Activated CD8-positive, alpha-beta T cell treated with anti-CD3 and anti-CD28 coated beads, Interleukin-2, amount 10 ng/mL, durations not matched to agents 7 days and 5 days (primary cell): Measurements from ENCODE around the gene TCEA2. TPM values are rescaled to one million over a fixed set of nuclear protein-coding genes. Genes with fewer than 3 reads are reported as not detected.

Experiments
- ATAC-seq: fragments of 150-1000 bp; cut with Tn5 transposase; one replicate; pipeline ENCODE4 v1.10.0; 2021; ENCODE audit warnings: moderate library complexity
- CTCF ChIA-PET: fragments of 350-600 bp; sonication (Branson Sonifier 250); formaldehyde crosslinking; loops from one replicate; lab custom pipeline; 2021; ENCODE audit warnings: antibody characterized with exemption; lab: Charles Lee
- POLR2A ChIA-PET: fragments of 350-600 bp; sonication (Branson Sonifier 250); formaldehyde crosslinking; loops from one replicate; lab custom pipeline; 2021; ENCODE audit warnings: antibody characterized with exemption; lab: Charles Lee
- DNase-seq: peaks from one replicate; pipeline ENCODE4 v3.0.0-alpha.2; 2020
- H3K27ac Mint-ChIP-seq: one replicate; pipeline ENCODE4 v1.8.0; 2021; ENCODE audit warnings: mild to moderate bottlenecking, mixed read lengths
- H3K27me3 Mint-ChIP-seq: one replicate; pipeline ENCODE4 v1.8.0; 2021; ENCODE audit warnings: low read depth, mixed read lengths
- H3K36me3 Mint-ChIP-seq: one replicate; pipeline ENCODE4 v1.8.0; 2021; ENCODE audit warnings: low read depth, mixed read lengths
- H3K4me1 Mint-ChIP-seq: one replicate; pipeline ENCODE4 v1.8.0; 2021; ENCODE audit warnings: low read depth, mixed read lengths
- H3K4me3 Mint-ChIP-seq: one replicate; pipeline ENCODE4 v1.8.0; 2021; ENCODE audit warnings: mild to moderate bottlenecking, mixed read lengths
- H3K9me3 Mint-ChIP-seq: one replicate; pipeline ENCODE4 v1.8.0; 2022; ENCODE audit warnings: mixed read lengths; ENCODE audit not compliant: insufficient read depth
- total RNA-seq, 2 experiments: library from RNA; stranded (reverse); gene quantifications; one replicate each; pipeline ENCODE4 v1.2.3, GENCODE V29; 2021

The TCEA2 gene
- total RNA-seq, 2 experiments from 2014 or later = 49.6 to 55.3 TPM

DNA sequence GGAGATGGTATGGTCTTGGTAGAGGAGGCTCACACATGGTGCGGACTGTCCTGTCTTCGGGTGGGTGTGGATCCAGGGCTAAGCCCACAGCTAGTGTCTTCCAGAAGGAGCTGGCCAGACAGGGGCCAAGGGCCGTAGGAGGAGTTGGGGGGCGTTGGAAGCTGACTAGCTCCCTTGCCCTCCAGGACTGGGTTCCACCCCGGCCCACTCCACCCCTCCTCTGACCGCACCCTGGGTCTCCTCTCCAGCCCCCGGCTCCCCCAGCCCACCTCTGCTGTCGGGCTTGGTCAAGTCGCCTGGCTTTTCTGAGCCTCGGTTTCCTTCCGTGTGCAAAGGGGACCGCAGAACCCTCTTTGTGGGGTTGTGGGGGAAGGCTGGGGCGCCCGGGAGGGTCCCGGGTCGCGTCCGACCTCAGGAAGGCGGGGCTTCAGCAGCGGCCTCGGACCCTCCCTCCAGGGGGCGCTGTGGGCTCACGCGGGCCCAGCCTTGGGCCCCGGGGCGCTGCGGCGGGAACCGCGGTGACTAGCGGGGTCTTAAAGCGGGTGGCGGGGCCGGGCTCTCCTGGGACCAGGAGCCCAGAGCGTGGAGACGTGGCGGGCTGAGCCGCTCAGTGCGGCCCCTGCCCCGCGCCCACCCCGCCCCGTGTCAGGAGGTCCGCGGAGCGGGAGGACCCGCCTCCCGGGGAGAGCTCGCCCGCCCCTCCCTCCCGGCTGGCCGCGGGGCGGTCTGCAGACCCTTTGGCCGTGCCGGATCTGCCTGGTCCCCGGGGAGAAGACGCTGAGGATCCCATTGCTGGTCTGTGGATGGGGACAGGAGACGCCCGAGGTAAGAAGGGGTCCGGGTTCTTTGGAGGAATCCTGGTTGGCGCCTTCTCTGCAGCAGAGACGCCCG lies 39.0 kb downstream of the TCEA2 start:
- ChIA-PET CTCF (interaction anchor here (0.6 to 2.1 kb wide), 8 partner anchors 9 to 25 kb away, joined by 3 to 5 read pairs (median 4); partner anchors contain the start of genes LKAAEAR1 and RGS19), POLR2A (interaction anchor here (0.6 kb wide), 1 partner anchor 19 kb away, joined by 3 read pairs; no protein-coding TSS in a partner anchor)
- Mint-ChIP-seq H3K27ac (no peak overlapping the region), H3K36me3 (no peaks in the 10 kb centered on the region), H3K9me3 (no peaks in the 10 kb centered on the region), H3K4me1 (peaks cover 20% of the 10 kb centered on the region), H3K4me3 (no peak overlapping the region), H3K27me3 (peaks cover 21% of the 10 kb centered on the region)
- DNase-seq (peak; percentile 70), ATAC-seq (peak; percentile 84)

DNA sequence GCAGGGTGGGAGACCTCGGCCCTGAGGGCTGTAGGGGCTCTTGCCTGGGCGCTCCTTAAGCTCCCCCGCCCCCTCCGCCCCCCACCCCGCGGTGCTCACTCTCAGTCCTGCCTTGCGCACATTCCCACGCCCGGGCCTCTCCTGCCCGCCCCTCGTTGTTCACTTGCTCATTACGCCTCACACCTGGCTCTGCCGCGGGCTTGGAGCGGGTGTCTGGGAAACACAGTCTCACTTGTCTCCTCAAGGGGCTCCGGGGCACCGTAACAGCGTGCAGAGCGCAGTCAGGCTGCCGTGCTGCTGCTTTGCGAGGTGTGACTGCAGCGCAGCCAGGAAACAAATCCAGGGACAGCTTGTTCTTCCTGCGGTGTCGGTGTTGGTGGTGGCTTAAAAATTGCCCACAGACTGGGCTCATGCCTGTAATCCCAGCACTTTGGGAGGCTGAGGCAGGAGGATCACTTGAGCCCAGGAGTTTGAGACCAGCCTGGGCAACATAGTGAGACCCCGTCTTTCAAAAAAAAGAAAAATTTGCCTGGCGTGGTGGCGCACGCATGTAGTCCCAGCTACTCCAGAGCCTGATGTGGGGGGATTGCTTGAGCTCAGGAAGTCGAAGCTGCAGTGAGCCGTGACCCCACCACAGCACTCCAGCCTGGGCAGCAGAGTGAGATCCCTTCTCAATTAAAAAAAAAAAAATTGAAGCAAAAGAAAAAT lies 39.8 kb downstream of the TCEA2 start:
- POLR2A ChIA-PET = no interaction called here
- Mint-ChIP-seq H3K36me3 (no peaks in the 10 kb centered on the region), H3K9me3 (no peaks in the 10 kb centered on the region), H3K4me1 (peaks cover 20% of the 10 kb centered on the region), H3K4me3 (no peak overlapping the region), H3K27ac (no peak overlapping the region), H3K27me3 (peaks cover 22% of the 10 kb centered on the region)
- CTCF ChIA-PET = interaction anchor here (0.6 to 2.1 kb wide), 6 partner anchors 17 to 201 kb away, joined by 3 to 5 read pairs (median 4); partner anchors contain the start of genes LKAAEAR1 and RGS19
- DNase-seq (no peak), ATAC-seq (no peak)

DNA sequence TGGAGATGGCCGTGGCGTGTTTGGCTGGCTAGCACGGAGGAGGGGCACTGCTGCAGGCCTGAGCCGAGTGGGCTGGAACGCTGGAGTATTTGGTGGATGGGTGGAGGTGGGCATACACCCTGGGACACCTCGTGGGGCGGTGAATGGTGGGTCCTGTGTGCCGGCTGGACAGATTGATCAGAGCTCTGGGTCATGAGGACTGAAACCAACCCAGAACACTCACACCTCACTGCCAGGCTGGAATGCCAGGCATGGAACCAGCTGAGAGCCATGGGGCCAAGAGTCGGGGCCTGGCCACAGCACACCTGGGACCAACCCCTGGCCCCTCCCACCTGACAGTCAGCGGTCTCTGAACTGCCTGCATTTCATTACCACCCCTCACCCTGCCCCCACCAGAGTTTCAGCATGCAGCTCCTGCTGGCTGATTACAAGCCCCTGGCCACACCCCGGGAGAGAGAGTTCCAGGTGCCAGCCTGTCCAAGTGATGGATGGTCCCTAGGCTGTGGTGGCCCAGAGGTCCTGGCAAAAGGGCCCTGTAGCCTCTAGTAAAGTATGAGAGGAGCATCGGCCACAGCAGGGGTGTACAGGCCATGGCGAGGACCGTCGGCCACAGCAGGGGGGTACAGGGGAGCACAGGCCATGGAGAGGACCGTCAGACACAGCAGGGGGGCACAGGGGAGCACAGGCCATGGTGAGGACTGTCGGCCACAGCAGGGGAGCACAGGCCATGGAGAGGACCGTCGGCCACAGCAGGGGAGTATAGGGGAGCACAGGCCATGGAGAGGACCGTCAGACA lies 41.1 kb downstream of the TCEA2 start:
- H3K4me3 Mint-ChIP-seq = no peak overlapping the region

DNA sequence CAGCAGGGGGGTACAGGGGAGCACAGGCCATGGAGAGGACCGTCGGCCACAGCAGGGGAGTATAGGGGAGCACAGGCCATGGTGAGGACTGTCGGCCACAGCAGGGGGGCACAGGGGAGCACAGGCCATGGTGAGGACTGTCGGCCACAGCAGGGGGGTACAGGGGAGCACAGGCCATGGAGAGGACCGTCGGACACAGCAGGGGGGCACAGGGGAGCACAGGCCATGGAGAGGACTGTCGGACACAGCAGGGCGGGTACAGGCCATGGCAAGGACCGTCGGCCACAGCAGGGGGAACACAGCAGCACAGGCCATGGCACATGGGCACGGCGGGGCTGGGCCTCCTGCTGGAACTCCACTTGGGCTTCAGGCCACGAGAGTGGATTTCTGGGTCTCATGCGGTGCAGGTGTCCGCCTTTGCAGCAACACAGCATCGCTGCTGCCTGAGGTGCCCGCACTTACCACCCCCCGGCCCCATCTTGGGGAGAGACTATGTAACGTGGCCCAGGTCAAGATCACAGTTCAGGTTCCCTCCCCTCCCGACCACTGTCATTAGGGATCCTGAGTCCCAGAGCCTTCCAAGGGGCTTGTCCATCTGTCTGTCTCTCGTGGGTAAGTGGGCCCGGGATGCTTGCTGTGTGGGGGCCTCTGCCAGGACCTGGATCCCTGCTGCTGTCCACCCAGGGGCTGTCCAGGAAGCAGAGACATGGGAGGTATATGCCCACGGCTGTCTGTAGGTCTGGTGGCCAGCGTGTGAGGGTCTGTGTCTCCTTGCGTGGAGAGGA lies 41.9 kb downstream of the TCEA2 start:
- Mint-ChIP-seq H3K27ac (no peak overlapping the region), H3K36me3 (no peaks in the 10 kb centered on the region), H3K4me1 (peaks cover 20% of the 10 kb centered on the region), H3K9me3 (no peaks in the 10 kb centered on the region), H3K27me3 (peaks cover 23% of the 10 kb centered on the region), H3K4me3 (no peak overlapping the region)
- ATAC-seq = no peak
- POLR2A ChIA-PET = no interaction called here
- CTCF ChIA-PET = no interaction called here
- no peak for DNase-seq

More for the DNA sequence above, 41.1 kb downstream of the TCEA2 start:
- DNase-seq (peak; percentile 18), ATAC-seq (no peak)
- Mint-ChIP-seq H3K27ac (no peak overlapping the region), H3K4me1 (peaks cover 20% of the 10 kb centered on the region), H3K36me3 (no peaks in the 10 kb centered on the region), H3K27me3 (peaks cover 23% of the 10 kb centered on the region), H3K9me3 (no peaks in the 10 kb centered on the region)
- ChIA-PET CTCF (interaction anchor here (1.0 kb wide), 1 partner anchor 16 kb away, joined by 4 read pairs; no protein-coding TSS in a partner anchor), POLR2A (no interaction called here)

DNA sequence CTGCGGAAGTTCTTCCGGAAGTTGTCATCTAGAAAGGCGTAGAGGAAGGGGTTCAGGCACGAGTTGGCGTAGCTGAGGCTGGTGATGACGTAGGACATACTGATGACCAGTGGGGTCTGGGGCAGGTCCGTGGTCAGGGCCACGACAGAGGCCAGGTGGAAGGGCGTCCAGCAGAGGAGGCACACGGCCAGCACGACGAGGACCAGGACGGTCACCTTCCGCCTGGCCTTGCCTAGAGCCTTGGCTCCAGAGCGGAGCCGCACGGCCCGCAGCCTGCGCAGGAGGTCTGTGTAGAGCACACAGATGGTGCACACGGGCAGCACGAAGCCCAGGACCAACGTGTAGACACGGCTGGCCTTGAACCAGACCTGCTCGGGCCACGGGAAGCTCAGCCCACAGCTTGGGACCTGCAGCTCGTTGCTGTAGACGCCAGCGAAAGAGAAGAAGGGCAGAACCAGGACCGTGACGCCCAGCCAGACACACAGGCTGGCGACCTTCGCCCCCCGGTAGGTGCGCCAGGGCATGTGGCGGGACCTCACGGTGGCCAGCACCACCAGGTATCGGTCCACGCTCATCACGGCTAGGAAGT lies 42.9 kb downstream of the TCEA2 start:
- ChIA-PET CTCF (interaction anchor here (1.3 kb wide), 2 partner anchors 22 to 24 kb away, joined by 3 read pairs; no protein-coding TSS in a partner anchor), POLR2A (interaction anchor here (0.8 kb wide), 1 partner anchor 15 kb away, joined by 3 read pairs; no protein-coding TSS in a partner anchor)
- H3K4me1 Mint-ChIP-seq = peaks cover 10% of the 10 kb centered on the region
- DNase-seq (no peak), ATAC-seq (no peak)
- peaks cover 21% of the 10 kb centered on the region for H3K27me3 Mint-ChIP-seq
- H3K9me3 Mint-ChIP-seq = no peaks in the 10 kb centered on the region
- no peak overlapping the region for H3K4me3 Mint-ChIP-seq
- H3K36me3 Mint-ChIP-seq = no peaks in the 10 kb centered on the region
- no peak overlapping the region for H3K27ac Mint-ChIP-seq

DNA sequence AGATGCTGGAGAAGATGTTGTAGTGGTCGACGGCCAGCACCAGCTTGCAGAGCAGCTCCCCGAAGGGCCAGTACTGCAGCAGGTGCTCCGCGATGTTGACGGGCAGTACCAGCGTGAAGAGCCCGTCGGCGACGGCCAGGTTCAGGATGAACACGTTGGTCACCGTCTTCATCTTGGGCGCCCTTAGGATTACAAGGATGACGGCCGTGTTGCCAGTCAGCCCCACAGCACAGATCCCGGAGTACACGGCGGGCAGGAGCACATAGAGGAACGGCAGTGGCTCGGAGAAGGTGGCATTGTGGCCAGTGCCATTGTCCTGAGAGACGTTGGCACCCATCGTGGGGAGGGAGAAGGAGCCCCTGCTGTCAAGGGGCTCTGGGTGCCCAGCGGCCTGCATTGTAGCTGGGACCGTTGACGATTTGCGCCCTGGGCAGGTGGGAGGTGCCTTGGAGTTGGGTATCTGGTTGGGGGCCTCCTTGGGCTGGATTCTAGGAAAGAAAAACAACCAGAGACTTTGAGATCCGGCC lies 43.5 kb downstream of the TCEA2 start:
- peaks cover 4% of the 10 kb centered on the region for H3K4me1 Mint-ChIP-seq
- ChIA-PET POLR2A (interaction anchor here (0.8 kb wide), 1 partner anchor 15 kb away, joined by 3 read pairs; no protein-coding TSS in a partner anchor), CTCF (interaction anchor here (1.3 kb wide), 2 partner anchors 23 to 24 kb away, joined by 3 read pairs; no protein-coding TSS in a partner anchor)
- DNase-seq (no peak), ATAC-seq (no peak)
- H3K9me3 Mint-ChIP-seq = no peaks in the 10 kb centered on the region
- no peak overlapping the region for H3K27ac Mint-ChIP-seq
- no peaks in the 10 kb centered on the region for H3K36me3 Mint-ChIP-seq
- no peak overlapping the region for H3K4me3 Mint-ChIP-seq
- peaks cover 16% of the 10 kb centered on the region for H3K27me3 Mint-ChIP-seq

DNA sequence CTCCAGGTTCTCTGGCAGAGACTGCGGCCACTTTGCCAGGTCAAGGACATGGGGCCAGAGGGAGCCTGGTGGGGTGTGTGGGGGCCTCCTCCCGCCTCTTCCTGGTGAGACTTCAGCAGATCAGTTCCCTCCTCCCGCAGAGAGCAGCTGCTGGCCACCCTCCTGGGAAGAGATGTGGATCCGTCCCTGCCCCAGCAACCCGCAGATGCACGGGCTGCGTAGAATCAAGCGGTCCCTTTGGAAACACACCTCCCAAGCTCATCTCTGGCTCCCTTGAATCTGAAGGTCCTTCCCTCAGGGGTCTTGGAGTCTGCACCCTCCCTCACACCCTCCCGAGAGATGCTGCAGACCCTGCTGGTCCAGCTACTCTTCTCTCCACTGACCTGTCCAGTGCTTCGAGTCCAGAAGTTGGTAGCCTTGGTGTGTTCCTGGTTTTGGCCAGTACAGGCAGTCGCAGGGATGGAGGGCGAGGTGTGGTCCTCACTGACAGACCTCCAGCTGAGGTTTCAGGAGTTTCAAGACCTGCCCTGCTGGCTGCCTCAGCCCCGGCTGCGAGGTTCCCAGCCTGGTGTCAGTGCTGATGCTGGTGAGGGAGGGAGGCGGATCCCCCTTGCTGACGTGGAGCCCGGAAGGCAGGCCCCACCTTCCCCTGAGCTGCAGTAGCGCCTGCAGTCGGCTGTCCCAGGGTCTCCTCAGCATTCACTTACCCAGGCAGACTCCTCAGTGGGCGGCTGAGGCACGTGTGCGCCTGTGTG lies 44.2 kb downstream of the TCEA2 start, which contains the start of gene NPBWR2:
TSS of gene NPBWR2 (minus strand) at position 585 of the 755 bp plus-strand sequence. CDS start 734 bp downstream, outside the sequence.
- Mint-ChIP-seq H3K4me3 (no peak within 1 kb of the TSS), H3K27me3 (peaks cover 14% of the 10 kb centered on the region), H3K4me1 (peaks cover 3% of the 10 kb centered on the region), H3K27ac (no peak within 1 kb of the TSS), H3K9me3 (no peaks in the 10 kb centered on the region), H3K36me3 (no peaks in the 10 kb centered on the region)
- ChIA-PET POLR2A (no interaction called here), CTCF (interaction anchor here (1.3 kb wide), 2 partner anchors 23 to 25 kb away, joined by 3 read pairs; no protein-coding TSS in a partner anchor)
- ATAC-seq (peak; percentile 66), DNase-seq (peak; percentile 53)

DNA sequence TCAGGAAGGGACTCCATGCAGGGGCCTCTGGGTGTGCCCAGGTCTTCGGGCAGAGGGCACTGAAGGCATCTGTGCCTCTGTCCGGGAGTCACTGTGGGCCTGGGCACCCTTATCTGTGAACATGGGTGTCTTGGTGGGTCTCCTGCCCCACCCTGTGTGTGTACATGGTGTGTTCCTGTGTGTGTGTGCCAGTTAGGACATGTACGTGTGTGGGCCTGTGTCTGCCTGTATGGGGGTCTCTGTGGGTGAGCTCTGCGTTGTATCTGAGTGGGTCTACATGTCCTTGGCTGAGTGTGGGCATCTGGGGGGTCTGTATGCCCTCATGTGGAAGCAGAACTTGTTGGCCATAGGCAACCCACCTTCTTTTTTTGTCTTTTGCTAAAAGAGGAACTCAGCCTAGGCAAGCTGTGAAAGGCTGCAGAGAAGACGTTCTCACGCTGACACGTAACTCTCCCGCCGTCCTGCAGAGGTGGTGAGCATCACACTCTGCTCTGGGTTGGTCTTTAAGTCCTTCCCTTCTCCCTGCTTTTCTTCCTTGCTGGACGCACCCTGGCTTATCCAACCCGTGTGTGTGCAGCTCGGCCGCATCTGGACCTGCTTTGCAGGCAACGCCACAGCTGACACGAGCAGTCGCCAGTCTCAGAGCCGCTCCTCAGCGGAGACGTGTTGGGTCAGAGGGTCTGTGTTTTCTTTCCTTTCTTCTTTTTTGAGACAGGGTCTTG lies 44.9 kb downstream of the TCEA2 start:
- no peak for ATAC-seq

More for the DNA sequence above, 44.9 kb downstream of the TCEA2 start:
- no peaks in the 10 kb centered on the region for H3K4me1 Mint-ChIP-seq
- H3K9me3 Mint-ChIP-seq = no peaks in the 10 kb centered on the region
- H3K36me3 Mint-ChIP-seq = no peaks in the 10 kb centered on the region
- H3K4me3 Mint-ChIP-seq = no peak overlapping the region
- H3K27ac Mint-ChIP-seq = no peak overlapping the region
- DNase-seq = no peak
- ChIA-PET CTCF (no interaction called here), POLR2A (no interaction called here)
- H3K27me3 Mint-ChIP-seq = peaks cover 11% of the 10 kb centered on the region
